K562 (cell line): ENCODE measurements around the gene HSD11B1.

Experiments used
- BDP1 ChIP-seq: IDR thresholded peaks from 3 replicates; pipeline ENCODE4 v1.6.1; 2011; ENCODE audit not compliant: insufficient read length, insufficient read depth
- BHLHE40 ChIP-seq: IDR thresholded peaks from 2 replicates; pipeline ENCODE4 v1.6.1; 2011; ENCODE audit warnings: low read length, improper control_type of control experiment
- CTCF ChIP-seq, 3 experiments: IDR thresholded peaks in 2 of 3; conservative IDR thresholded peaks in 1 of 3; 2 replicates each; pipeline ENCODE4 v1.5.1; 2011 to 2012; ENCODE audit warnings: low read length in 3 of 3, mild to moderate bottlenecking in 3 of 3, control low read depth in 2 of 3, improper control_type of control experiment in 1 of 3, inconsistent platforms in 1 of 3, low read depth in 1 of 3, mixed read lengths in 1 of 3, moderate library complexity in 1 of 3; ENCODE audit not compliant: insufficient read depth in 2 of 3
- DACH1 ChIP-seq: fragments of 450-650 bp; IDR thresholded peaks from 2 replicates; pipeline ENCODE4 v1.6.1; 2018; ENCODE audit not compliant: partially characterized antibody
- JUN ChIP-seq, 2 experiments: sonication (generic) in 1 of 2; formaldehyde crosslinking in 1 of 2; IDR thresholded peaks; 2 replicates each; pipeline versions ENCODE4 v1.6.1 to v1.8.0; 2012 to 2022; ENCODE audit warnings: borderline replicate concordance in 2 of 2, mild to moderate bottlenecking in 2 of 2, improper control_type of control experiment in 1 of 2, low read depth in 1 of 2, low read length in 1 of 2, missing genetic modification reagents in 1 of 2
- PHF20 ChIP-seq: fragments of 450-650 bp; IDR thresholded peaks from 2 replicates; pipeline ENCODE4 v1.6.1; 2018; ENCODE audit not compliant: partially characterized antibody
- POLR2A ChIP-seq: fragments of 450-650 bp; conservative IDR thresholded peaks from 2 replicates; pipeline ENCODE4 v1.6.1; 2016
- POLR2AphosphoS5 ChIP-seq: IDR thresholded peaks from 2 replicates; pipeline ENCODE4 v1.6.1; 2011; ENCODE audit warnings: mild to moderate bottlenecking, low read depth, low read length, moderate library complexity; ENCODE audit not compliant: control insufficient read depth, insufficient read depth
- SIRT6 ChIP-seq: IDR thresholded peaks from one replicate; pipeline ENCODE4 v1.6.1; 2012; ENCODE audit warnings: low read depth, mild to moderate bottlenecking, control low read depth, inconsistent platforms, low read length, moderate library complexity
- ZBTB17 ChIP-seq: fragments of 450-650 bp; formaldehyde crosslinking; IDR thresholded peaks from 2 replicates; pipeline ENCODE4 v1.4.0; 2020; ENCODE audit warnings: mild to moderate bottlenecking
- ZBTB7A ChIP-seq: IDR thresholded peaks from 2 replicates; pipeline ENCODE4 v1.6.1; 2011; ENCODE audit warnings: low read depth, mild to moderate bottlenecking, low read length, moderate library complexity, borderline replicate concordance; ENCODE audit not compliant: control insufficient read depth

GRCh38 chr1:209749205-209749604 is 44.6 kb downstream of the HSD11B1 start:
- TF ChIP-seq BHLHE40 (no peak), POLR2AphosphoS5 (no peak), POLR2A (no peak), DACH1 (no peak), ZBTB7A (no peak), SIRT6 (no peak), PHF20 (no peak), CTCF (IDR thresholded peaks at IDR 0.05 in 2 of 3, conservative IDR thresholded peaks at IDR 0.05 in 1 of 3; ENCODE audit: insufficient read depth in 2 of 3, low read depth in 1 of 3, low read length in 3 of 3) (no peak), JUN (IDR thresholded peaks at IDR 0.05; ENCODE audit: borderline replicate concordance, low read depth, low read length) (no peak), JUN (CRISPR knock-in tag; IDR thresholded peaks at IDR 0.05; ENCODE audit: borderline replicate concordance) (no peak), BDP1 (no peak), ZBTB17 (CRISPR knock-in tag) (no peak)
